ENCODE results near the gene SMG1.
A peak's percentile ranks its signal among the peaks of the same experiment; 100 is the strongest.
"Not testable (repeated sequence)": the region's sequence is repeated elsewhere in the genome, so short reads cannot be mapped to it uniquely, and the experiment has no call there.

Gene SMG1

GRCh38 chr16:18909585-18909984 is 16.6 kb downstream of the SMG1 start:
- not testable (repeated sequence) for H3K9me3 ChIP-seq; H3K4me3 ChIP-seq (ENCODE audit: low read depth, low read length); H3K36me3 ChIP-seq; H3K27me3 ChIP-seq; H3K4me1 ChIP-seq; DNase-seq

- not testable (repeated sequence) for H3K4me3 ChIP-seq (ENCODE audit: low read depth, low read length); H3K9me3 ChIP-seq; DNase-seq; H3K27me3 ChIP-seq; H3K4me1 ChIP-seq; H3K36me3 ChIP-seq
Observed at GRCh38 chr16:18908716-18909115, 17.5 kb downstream of the SMG1 start.

- H3K4me3 ChIP-seq (ENCODE audit: low read depth, low read length); H3K4me1 ChIP-seq: not testable (repeated sequence)
Observed at GRCh38 chr16:18902778-18903177, 23.4 kb downstream of the SMG1 start.

GRCh38 chr16:18902044-18902443 is 24.2 kb downstream of the SMG1 start:
- not testable (repeated sequence) for H3K4me1 ChIP-seq; H3K36me3 ChIP-seq; H3K27me3 ChIP-seq; H3K9me3 ChIP-seq; H3K4me3 ChIP-seq (ENCODE audit: low read depth, low read length); DNase-seq

More at GRCh38 chr16:18902778-18903177, 23.4 kb downstream of the SMG1 start:
- not testable (repeated sequence) for H3K36me3 ChIP-seq, H3K9me3 ChIP-seq, DNase-seq, H3K27me3 ChIP-seq

GRCh38 chr16:18901194-18901593 is 25.0 kb downstream of the SMG1 start:
- H3K9me3 ChIP-seq; DNase-seq; H3K4me1 ChIP-seq; H3K27me3 ChIP-seq; H3K4me3 ChIP-seq (ENCODE audit: low read depth, low read length); H3K36me3 ChIP-seq: not testable (repeated sequence)

- H3K4me1 ChIP-seq, result not testable (repeated sequence)
Observed at GRCh38 chr16:18884456-18884855, 41.8 kb downstream of the SMG1 start.

GRCh38 chr16:18877734-18878133 is 48.5 kb downstream of the SMG1 start:
- H3K27me3 ChIP-seq; H3K4me1 ChIP-seq; H3K4me3 ChIP-seq (ENCODE audit: low read depth, low read length); H3K9me3 ChIP-seq; DNase-seq; H3K36me3 ChIP-seq: not testable (repeated sequence)

More at GRCh38 chr16:18884456-18884855, 41.8 kb downstream of the SMG1 start:
- H3K27me3 ChIP-seq; H3K36me3 ChIP-seq; H3K4me3 ChIP-seq (ENCODE audit: low read depth, low read length); DNase-seq; H3K9me3 ChIP-seq: not testable (repeated sequence)

GRCh38 chr16:18877259-18877658 is 48.9 kb downstream of the SMG1 start:
- not testable (repeated sequence) for H3K27me3 ChIP-seq; H3K4me1 ChIP-seq; H3K36me3 ChIP-seq; H3K4me3 ChIP-seq (ENCODE audit: low read depth, low read length); H3K9me3 ChIP-seq; DNase-seq

GRCh38 chr16:18876301-18876700 is 49.9 kb downstream of the SMG1 start:
- H3K9me3 ChIP-seq; DNase-seq; H3K36me3 ChIP-seq; H3K27me3 ChIP-seq; H3K4me1 ChIP-seq; H3K4me3 ChIP-seq (ENCODE audit: low read depth, low read length): not testable (repeated sequence)

GRCh38 chr16:18869043-18869771 is 57.0 kb downstream of the SMG1 start:
- DNase-seq, result peak; percentile 27
- H3K36me3 ChIP-seq; H3K27me3 ChIP-seq; H3K9me3 ChIP-seq; H3K4me3 ChIP-seq (ENCODE audit: low read depth, low read length); H3K4me1 ChIP-seq: not testable (repeated sequence)

GRCh38 chr16:18866277-18866823 is 59.9 kb downstream of the SMG1 start:
- H3K36me3 ChIP-seq; H3K27me3 ChIP-seq; H3K9me3 ChIP-seq; H3K4me3 ChIP-seq (ENCODE audit: low read depth, low read length); H3K4me1 ChIP-seq; DNase-seq: not testable (repeated sequence)

GRCh38 chr16:18862891-18863290 is 63.3 kb downstream of the SMG1 start:
- not testable (repeated sequence) for DNase-seq; H3K4me1 ChIP-seq; H3K27me3 ChIP-seq; H3K36me3 ChIP-seq; H3K9me3 ChIP-seq; H3K4me3 ChIP-seq (ENCODE audit: low read depth, low read length)

Measured in BE2C (cell line).